GM23338 (cell line): ENCODE measurements around the gene NCKAP5.

Experiments used
- EZH2phosphoT487 ChIP-seq: fragments of 200-600 bp; sonication (generic); IDR thresholded peaks from one replicate; pipeline ENCODE4 v1.8.1; 2018; ENCODE audit warnings: antibody characterized with exemption; ENCODE audit not compliant: unreplicated experiment
- TF ChIP-seq, protein P1 (sequence below), 2 experiments: fragments of 200-600 bp in 1 of 2; sonication (generic) in 1 of 2; conservative IDR thresholded peaks; 2 replicates each; pipeline versions ENCODE4 v1.5.1 to v1.6.1; 2016 to 2017; ENCODE audit warnings: antibody characterized with exemption in 2 of 2, low read depth in 2 of 2, mild to moderate bottlenecking in 2 of 2, moderate library complexity in 1 of 2

- TF ChIP-seq EZH2phosphoT487 = no peak
- TF ChIP-seq, protein P1, sequence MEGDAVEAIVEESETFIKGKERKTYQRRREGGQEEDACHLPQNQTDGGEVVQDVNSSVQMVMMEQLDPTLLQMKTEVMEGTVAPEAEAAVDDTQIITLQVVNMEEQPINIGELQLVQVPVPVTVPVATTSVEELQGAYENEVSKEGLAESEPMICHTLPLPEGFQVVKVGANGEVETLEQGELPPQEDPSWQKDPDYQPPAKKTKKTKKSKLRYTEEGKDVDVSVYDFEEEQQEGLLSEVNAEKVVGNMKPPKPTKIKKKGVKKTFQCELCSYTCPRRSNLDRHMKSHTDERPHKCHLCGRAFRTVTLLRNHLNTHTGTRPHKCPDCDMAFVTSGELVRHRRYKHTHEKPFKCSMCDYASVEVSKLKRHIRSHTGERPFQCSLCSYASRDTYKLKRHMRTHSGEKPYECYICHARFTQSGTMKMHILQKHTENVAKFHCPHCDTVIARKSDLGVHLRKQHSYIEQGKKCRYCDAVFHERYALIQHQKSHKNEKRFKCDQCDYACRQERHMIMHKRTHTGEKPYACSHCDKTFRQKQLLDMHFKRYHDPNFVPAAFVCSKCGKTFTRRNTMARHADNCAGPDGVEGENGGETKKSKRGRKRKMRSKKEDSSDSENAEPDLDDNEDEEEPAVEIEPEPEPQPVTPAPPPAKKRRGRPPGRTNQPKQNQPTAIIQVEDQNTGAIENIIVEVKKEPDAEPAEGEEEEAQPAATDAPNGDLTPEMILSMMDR (conservative IDR thresholded peaks at IDR 0.05; ENCODE audit: low read depth in 2 of 2) = no peak
Measured at GRCh38 chr2:133004623-133005022, 563.6 kb downstream of the NCKAP5 start.
